ENCODE results near the gene IMMP2L.

DNA sequence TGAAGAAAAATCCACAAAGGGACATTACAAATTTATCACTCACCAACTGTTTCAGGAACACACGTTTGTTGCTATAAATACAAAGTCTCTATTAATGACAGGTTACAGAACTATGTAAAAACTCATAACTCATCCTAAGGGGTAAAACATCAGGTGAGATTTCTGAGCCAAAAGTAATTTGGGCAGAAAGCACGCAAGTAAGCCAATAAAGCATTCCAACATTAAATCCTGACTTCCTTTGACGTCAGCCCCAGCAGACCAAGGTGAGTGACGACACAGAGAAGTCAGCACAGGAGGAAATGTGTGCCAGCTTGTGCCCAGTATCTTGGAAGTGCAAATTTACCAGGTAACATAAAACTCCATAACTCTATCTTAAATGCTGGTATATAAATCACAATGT lies 45.7 kb downstream of the IMMP2L start:
- TF ChIP-seq, protein P1, sequence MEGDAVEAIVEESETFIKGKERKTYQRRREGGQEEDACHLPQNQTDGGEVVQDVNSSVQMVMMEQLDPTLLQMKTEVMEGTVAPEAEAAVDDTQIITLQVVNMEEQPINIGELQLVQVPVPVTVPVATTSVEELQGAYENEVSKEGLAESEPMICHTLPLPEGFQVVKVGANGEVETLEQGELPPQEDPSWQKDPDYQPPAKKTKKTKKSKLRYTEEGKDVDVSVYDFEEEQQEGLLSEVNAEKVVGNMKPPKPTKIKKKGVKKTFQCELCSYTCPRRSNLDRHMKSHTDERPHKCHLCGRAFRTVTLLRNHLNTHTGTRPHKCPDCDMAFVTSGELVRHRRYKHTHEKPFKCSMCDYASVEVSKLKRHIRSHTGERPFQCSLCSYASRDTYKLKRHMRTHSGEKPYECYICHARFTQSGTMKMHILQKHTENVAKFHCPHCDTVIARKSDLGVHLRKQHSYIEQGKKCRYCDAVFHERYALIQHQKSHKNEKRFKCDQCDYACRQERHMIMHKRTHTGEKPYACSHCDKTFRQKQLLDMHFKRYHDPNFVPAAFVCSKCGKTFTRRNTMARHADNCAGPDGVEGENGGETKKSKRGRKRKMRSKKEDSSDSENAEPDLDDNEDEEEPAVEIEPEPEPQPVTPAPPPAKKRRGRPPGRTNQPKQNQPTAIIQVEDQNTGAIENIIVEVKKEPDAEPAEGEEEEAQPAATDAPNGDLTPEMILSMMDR (conservative IDR thresholded peaks at IDR 0.05; ENCODE audit: low read depth, low read length): no peak
- TF ChIP-seq EZH2phosphoT487 (IDR thresholded peaks at IDR 0.05; ENCODE audit: borderline replicate concordance, low read length) (no peak), EZH2 (IDR thresholded peaks at IDR 0.05; ENCODE audit: low read length, unreplicated experiment) (no peak)
